GM12891 (cell line): Measurements from ENCODE around the gene DUSP12.

Source experiments
- POLR2A ChIP-seq: IDR thresholded peaks from 2 replicates; pipeline ENCODE4 v1.6.1; 2011; ENCODE audit warnings: low read depth, low read length, control low read depth
- POLR2AphosphoS5 ChIP-seq: IDR thresholded peaks from 2 replicates; pipeline ENCODE4 v1.6.1; 2011; ENCODE audit warnings: low read depth, low read length, control low read depth
- TAF1 ChIP-seq: IDR thresholded peaks from 2 replicates; pipeline ENCODE4 v1.6.1; 2011; ENCODE audit warnings: low read depth, low read length, control low read depth

GRCh38 chr1:161725908-161726472, 23.6 kb upstream of the DUSP12 start:
- TF ChIP-seq POLR2A, result peak; percentile 47; the same call in 1 of the 2 replicates
- TF ChIP-seq POLR2AphosphoS5, result no peak
- no peak for TF ChIP-seq TAF1
